HG02885 (cell line): ENCODE data around the gene MAP3K12.

Experiments used
- ATAC-seq: cut with Tn5 transposase; IDR thresholded peaks from one replicate; pipeline ENCODE4 v1.9.1; 2021; ENCODE audit warnings: mild to moderate bottlenecking; ENCODE audit not compliant: unreplicated experiment, poor library complexity

The MAP3K12 gene

DNA sequence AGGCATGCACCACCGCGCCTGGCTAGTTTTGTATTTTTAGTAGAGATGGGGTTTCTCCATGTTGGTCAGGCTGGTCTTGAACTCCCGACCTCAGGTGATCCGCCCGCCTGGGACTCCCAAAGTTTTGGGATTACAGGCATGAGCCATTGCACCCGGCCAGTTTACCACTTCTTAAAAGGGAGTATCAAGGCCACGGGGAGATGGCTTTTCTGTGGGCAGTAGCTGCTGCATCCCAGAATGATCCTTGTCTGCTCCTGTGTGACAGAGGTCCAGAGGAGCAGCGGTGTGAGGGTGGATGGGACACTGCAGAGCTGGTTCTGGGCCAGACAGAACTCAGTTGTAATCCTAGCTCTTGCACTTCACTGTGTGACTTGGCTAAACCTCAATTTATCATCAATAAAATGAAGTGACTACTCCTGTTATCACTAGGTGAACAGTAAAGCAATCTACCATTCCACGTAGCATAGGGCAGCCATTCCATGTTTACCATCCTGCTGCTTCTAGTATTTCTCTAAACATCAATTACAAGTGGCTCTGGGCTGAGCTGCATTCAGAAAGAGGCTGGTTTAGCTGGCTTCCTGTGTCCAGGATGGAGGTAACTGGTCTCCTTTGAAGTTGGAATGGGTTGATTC is 11.0 kb upstream of the MAP3K12 start:
- ATAC-seq = no peak

DNA sequence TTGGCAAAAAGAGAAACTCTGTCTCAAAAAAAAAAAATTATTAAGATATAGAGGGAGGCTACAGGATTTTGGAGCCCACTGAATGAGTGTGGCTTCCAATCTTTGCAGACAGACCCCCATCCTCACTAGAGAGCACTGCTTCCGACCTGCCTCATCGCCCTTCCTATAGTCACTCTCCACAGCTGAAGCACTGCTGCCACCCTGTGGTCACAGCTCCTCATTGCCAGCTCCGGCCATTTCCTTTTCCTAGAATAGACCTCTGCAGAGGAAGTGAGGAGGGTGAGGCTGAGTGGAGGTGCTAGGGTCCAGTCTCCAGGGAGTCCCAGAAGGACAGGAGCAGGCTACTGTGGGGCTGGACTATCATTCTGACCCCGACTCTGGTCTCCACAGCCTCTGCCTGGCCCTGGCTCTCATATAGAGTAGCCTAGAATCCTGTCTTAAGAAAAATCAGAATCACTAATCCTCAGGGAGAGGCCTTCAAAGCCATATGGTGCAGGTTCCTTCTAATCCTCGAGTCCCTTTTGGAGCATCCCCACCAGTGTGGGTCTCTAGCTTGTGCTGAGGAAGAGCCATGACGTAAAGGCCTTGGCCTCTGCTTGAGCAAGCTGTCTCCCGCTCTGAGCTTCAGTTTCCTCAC is 9.4 kb upstream of the MAP3K12 start:
- ATAC-seq = peak; percentile 89

DNA sequence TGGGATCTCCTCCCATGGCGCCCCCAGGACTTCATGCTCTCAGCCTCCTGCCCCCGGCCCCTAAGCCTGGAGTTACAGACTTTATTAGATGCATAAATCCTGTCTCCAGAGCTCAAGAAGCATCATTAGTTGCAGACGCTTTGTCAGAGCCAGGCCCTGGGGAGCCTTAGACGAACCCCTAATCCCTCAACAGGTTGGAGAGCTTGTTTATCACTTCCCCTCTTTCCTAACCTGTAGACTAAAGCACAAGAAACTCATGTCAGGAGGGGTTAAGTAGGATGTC is 8.3 kb upstream of the MAP3K12 start:
- no peak for ATAC-seq

DNA sequence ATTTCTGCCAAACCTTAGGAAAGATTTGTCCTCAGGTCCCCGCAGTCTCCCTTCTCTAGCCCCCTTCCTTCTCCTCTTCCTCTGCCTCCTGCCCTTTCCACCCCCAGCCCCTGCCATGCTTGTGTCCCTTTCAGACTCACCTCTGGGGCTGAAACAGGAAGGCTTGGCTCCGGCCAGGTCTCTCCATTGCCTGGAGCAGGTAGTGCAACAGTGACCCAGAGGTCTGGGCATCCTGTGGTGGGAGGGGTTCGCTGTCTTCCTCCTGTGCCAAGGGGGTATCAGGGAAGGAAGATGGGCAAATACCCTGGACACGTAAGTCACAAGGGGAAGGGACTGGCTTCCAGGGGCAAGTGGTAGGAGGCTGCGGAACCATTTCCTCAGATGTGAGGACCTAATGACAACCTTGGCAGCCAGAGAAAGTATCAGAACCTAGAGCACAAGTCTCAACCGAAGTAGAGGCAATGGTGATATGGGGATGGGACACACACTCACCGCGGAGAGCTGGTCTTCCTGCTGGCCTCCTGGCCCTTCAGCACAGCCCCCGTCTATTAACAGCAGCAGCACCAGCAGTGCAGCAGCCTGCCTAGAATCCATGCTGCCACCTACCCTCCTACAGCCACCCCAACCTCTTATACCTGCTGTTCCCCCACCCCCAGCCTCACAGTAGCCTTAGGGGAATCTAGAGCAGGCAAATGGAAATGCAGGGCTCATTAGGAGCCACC is 7.8 kb upstream of the MAP3K12 start, which contains the start of gene NPFF:
TSS of gene NPFF (minus strand) at position 604 of the 722 bp plus-strand sequence. CDS start at position 594, 10 bp downstream.
- no peak for ATAC-seq

GRCh38 chr12:53506450-53506785 is 7.2 kb upstream of the MAP3K12 start:
- no peak for ATAC-seq

- ATAC-seq = no peak
Measured at GRCh38 chr12:53505555-53506449, 6.5 kb upstream of the MAP3K12 start.

DNA sequence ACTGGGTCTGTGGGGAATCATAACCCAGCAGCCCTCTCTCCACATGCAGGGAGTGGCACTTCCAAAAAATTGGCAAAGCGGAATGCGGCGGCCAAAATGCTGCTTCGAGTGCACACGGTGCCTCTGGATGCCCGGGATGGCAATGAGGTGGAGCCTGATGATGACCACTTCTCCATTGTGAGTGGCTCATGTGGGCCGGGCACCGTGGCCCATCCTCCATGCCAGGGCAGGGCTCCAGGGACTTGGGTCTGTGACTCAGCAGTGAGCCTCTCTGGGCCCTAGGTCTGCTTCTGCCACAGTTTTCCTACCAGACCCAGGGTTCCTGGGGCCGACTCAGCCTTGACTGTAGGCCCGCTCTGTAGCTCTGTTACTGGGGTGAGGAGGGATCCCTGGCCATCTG is 5.8 kb upstream of the MAP3K12 start:
- ATAC-seq = no peak

DNA sequence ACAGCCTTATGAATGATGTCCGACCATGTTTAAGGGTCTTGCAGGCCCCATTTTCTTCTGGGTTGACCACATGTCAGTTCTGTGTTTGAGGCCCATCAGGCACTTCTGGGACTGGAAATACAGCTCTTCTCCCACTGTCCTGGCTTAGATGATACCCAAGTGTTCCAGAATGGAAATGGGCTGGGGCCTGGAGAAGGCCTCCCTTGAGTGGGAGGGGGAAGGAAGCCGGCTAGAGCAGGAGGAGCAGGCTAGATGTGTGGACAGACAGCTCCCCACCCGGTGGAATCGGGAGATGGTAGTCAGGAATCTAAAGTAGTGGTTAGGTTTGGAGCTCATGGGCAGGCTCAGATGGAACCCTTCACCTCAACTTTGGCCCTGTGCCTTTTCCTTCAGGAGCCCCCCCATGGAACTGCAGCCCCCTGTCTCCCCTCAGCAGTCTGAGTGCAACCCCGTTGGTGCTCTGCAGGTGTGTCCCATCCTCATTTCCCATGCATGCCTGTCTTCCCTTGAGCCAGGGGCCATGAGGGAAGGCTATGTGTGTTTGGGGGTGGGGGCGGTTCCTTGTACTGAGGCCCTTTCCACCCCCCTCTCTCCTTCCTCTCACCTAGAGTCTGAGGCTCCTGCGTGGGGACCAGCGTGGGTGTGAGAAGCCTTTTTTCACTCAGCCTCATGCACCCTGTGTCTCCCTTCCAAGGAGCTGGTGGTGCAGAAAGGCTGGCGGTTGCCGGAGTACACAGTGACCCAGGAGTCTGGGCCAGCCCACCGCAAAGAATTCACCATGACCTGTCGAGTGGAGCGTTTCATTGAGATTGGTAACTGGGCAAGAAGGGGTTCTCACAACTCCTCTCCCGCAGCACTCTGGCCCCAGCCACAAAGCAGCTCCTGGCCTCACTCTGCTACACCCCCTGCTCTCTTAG is 5.0 kb upstream of the MAP3K12 start:
- no peak for ATAC-seq

DNA sequence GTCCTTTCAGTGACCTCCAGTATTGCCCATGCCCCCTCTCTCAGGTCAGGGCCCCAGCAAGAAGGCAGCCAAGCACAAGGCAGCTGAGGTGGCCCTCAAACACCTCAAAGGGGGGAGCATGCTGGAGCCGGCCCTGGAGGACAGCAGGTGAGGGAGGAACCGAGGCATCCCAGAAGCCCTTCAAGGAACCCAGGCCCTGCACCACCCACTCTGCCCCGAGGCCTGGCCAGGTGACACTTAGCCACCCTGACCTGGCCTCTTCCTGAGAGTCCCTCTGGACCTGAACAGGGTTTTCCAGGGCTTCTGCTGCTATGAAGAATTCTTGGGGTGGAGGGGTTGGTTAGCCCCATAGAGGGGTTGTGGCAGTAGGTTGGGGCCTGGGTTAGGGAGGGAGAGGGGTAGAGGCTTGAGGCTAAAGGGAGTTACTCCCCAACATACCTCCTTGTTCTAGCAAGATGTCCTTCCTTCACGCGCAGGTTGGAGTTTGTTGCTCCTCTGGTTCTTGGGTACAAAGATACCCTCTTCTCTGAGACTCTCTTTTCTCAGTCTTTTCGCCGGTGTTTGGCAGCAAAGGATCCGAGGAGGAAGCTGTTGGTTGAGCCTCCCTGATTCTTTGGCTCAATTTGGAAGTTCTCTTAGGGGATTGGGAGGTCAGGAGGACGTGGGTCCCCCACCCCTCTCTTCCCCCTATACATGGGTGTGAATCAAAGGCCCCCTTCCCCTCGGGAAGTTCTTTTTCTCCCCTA is 3.9 kb upstream of the MAP3K12 start:
- no peak for ATAC-seq

DNA sequence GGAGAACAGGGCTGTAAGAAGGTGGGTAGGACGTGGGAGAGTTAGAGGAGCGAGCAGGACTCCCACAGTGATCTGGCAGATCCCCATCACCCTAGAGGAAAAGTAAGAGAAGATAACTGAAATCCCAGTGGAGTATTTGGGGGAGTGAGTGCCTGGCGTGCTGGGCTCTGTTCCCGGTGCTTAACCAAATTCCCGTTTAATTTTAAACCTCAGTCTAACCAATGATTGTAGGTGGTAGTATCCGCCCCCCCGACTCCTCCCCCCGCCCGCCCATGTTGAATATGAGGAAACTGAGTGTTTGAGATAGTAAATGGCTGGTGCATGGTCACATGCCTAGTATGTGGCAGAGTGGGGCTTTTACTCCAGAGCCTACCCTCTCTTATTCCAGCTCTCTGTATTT is 3.1 kb upstream of the MAP3K12 start:
- ATAC-seq = no peak

- ATAC-seq = no peak
Measured at GRCh38 chr12:53501615-53502181, 2.4 kb upstream of the MAP3K12 start.

GRCh38 chr12:53500776-53501614 is 1.7 kb upstream of the MAP3K12 start, which contains the start of gene TARBP2:
TSS of gene TARBP2 (plus strand) at chr12:53501283. CDS start at chr12:53501409, 126 bp downstream.
- peak; percentile 83 for ATAC-seq

- no peak for ATAC-seq
Measured at GRCh38 chr12:53500142-53500775, 1.0 kb upstream of the MAP3K12 start.

GRCh38 chr12:53498235-53498630 is 1.0 kb downstream of the MAP3K12 start:
- ATAC-seq = no peak

DNA sequence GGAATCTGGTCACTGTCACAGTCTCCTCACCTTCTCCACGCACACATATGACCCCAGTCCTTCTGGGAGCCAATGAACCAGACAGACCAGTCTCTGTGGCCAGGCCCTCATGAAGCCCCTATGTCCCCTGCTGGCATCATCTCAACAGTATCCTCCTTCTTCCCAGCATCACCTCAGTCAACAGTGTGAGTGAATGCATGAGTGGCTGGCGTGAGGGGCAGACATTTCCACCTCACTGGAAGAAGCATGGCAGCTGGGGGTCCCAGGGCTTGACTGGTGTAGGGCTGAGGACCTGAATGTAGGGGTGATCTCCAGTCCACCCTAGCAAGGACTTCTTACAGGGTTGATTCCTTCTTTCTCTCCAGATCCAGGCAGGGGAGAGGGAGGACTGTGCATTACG is 1.8 kb downstream of the MAP3K12 start:
- no peak for ATAC-seq

GRCh38 chr12:53496752-53497032 is 2.6 kb downstream of the MAP3K12 start:
- ATAC-seq = no peak

DNA sequence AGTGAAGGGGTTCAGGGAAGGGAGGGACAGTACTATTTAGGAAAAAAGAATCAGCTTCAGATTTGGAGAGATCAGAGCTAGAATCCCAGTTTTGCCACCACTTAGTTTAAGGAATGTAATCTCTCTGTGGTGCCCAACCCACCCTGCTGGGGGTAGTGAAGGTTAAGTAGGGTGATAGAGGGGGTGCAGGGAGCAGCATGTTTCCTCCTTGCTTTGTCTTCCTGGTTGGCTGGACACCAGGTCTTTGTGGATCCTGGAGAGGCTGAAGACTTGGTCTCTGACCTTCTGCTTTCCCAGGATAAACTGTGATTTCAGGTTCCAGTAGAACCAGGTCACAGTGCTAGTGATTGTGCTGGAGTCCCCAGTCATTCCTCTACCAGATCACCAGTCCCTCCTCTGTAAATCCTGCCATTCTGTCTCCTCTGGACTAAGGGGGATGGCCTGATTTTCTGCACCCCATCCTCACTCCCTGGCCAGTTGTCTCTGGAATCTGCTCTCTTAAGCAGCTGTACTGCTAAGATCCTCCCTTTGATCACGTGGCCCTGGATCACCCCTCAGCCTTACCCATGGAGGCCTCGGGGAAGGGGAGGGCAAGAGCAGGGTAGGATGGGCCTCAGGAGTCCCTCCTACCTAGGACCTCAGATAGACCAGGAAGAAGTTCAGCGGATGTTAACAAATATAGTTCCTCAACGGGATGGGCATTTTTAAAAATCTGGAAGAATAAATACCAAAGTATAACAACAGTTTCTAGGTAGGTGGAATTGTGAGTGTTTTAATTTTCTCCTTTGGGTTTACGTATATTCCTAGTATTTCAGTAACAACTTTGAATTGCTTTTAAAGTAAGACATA is 3.1 kb downstream of the MAP3K12 start:
- no peak for ATAC-seq
